Memory B cell (primary cell): ENCODE data around the gene GPR4.

ENCODE experiments used
- ATAC-seq: fragments of 150-1000 bp; cut with Tn5 transposase; 2 replicates; pipeline ENCODE4 v1.10.0; 2021; ENCODE audit warnings: low read depth, mild to moderate bottlenecking, moderate library complexity
- DNase-seq, 2 donors: peaks; one replicate each; pipeline ENCODE4 v3.0.0; 2022; ENCODE audit warnings: low spot score in 2 of 2
- H3K27ac Mint-ChIP-seq: one replicate; pipeline ENCODE4 v1.8.0; 2022; ENCODE audit warnings: mild to moderate bottlenecking, moderate library complexity, mixed read lengths
- H3K27me3 Mint-ChIP-seq: one replicate; pipeline ENCODE4 v1.8.0; 2022; ENCODE audit warnings: mixed read lengths
- H3K36me3 Mint-ChIP-seq: one replicate; pipeline ENCODE4 v1.8.0; 2022; ENCODE audit warnings: mild to moderate bottlenecking, mixed read lengths
- H3K4me1 Mint-ChIP-seq: one replicate; pipeline ENCODE4 v1.8.0; 2022; ENCODE audit warnings: mixed read lengths
- H3K4me3 Mint-ChIP-seq: one replicate; pipeline ENCODE4 v1.8.0; 2022; ENCODE audit warnings: mild to moderate bottlenecking, moderate library complexity, mixed read lengths
- H3K9me3 Mint-ChIP-seq: one replicate; pipeline ENCODE4 v1.8.0; 2022; ENCODE audit warnings: mixed read lengths

GPR4 gene

GRCh38 chr19:45607071-45608029 is 5.3 kb upstream of the GPR4 start:
- peaks cover 10% of the 10 kb centered on the region for H3K4me1 Mint-ChIP-seq
- no peak overlapping the region for H3K27ac Mint-ChIP-seq
- peaks cover 5% of the 10 kb centered on the region for H3K9me3 Mint-ChIP-seq
- peak overlapping the region; percentile 67 for H3K4me3 Mint-ChIP-seq
- H3K27me3 Mint-ChIP-seq, result peaks cover 6% of the 10 kb centered on the region
- DNase-seq (no peak), ATAC-seq (peak; percentile 21)
- peaks cover 16% of the 10 kb centered on the region for H3K36me3 Mint-ChIP-seq

- Mint-ChIP-seq H3K27ac (no peak overlapping the region), H3K9me3 (no peaks in the 10 kb centered on the region), H3K4me3 (no peak overlapping the region), H3K4me1 (peaks cover 34% of the 10 kb centered on the region), H3K36me3 (peaks cover 3% of the 10 kb centered on the region), H3K27me3 (peaks cover 42% of the 10 kb centered on the region)
- no peak for ATAC-seq
- no peak for DNase-seq
Observed at GRCh38 chr19:45601115-45601514, 897 bp downstream of the GPR4 start.

- no peaks in the 10 kb centered on the region for H3K9me3 Mint-ChIP-seq
- peaks cover 3% of the 10 kb centered on the region for H3K36me3 Mint-ChIP-seq
- DNase-seq (no peak), ATAC-seq (no peak)
- peaks cover 34% of the 10 kb centered on the region for H3K4me1 Mint-ChIP-seq
- H3K27me3 Mint-ChIP-seq, result peaks cover 42% of the 10 kb centered on the region
- no peak overlapping the region for H3K4me3 Mint-ChIP-seq
- H3K27ac Mint-ChIP-seq, result no peak overlapping the region
Observed at GRCh38 chr19:45600340-45600885, 1.6 kb downstream of the GPR4 start.

- Mint-ChIP-seq H3K27me3 (peaks cover 42% of the 10 kb centered on the region), H3K36me3 (peaks cover 3% of the 10 kb centered on the region), H3K27ac (no peak overlapping the region), H3K4me3 (no peak overlapping the region), H3K4me1 (peaks cover 34% of the 10 kb centered on the region), H3K9me3 (no peaks in the 10 kb centered on the region)
- DNase-seq (no peak), ATAC-seq (no peak)
Observed at GRCh38 chr19:45599286-45599685, 2.7 kb downstream of the GPR4 start.

DNA sequence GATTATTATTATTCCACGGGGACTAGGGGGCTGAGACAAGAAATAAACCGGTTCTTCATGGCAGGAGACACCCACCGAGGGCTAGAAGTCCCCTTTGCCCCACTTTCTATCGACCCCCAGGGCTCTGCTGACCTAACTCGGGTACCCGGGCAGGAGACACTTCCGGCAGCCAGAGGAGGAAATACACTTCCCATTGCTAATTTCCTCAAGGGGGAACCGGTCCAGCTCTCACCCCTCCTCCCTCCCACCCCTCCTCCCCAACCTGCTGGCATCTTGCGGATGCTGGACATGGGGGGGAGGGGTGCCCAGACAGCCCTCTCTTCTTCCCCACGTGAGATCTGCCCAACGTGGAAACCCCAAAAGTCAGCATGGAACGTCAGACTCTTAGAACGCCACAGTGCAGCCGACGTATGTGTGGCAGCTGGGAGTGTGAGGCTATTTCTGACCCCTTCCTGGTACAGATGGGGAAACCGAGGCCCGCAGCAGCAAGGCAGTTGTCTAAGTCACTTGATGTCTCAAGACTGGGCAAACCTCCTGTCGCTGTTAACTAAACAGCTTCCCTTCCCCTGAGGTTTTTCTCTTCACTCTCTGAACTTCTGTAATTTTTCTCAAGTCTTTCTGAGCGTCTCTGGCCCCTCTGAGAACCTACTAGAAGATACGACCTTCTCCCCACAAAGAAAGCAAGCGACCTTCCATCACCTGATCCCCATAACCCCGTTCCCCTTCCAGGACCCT is 3.6 kb downstream of the GPR4 start:
- ATAC-seq (peak; percentile 62), DNase-seq (no peak)
- no peak overlapping the region for H3K27ac Mint-ChIP-seq
- peaks cover 3% of the 10 kb centered on the region for H3K36me3 Mint-ChIP-seq
- H3K9me3 Mint-ChIP-seq, result no peaks in the 10 kb centered on the region
- peak overlapping the region; percentile 39 for H3K4me3 Mint-ChIP-seq
- H3K4me1 Mint-ChIP-seq, result peaks cover 34% of the 10 kb centered on the region
- peaks cover 42% of the 10 kb centered on the region for H3K27me3 Mint-ChIP-seq

DNA sequence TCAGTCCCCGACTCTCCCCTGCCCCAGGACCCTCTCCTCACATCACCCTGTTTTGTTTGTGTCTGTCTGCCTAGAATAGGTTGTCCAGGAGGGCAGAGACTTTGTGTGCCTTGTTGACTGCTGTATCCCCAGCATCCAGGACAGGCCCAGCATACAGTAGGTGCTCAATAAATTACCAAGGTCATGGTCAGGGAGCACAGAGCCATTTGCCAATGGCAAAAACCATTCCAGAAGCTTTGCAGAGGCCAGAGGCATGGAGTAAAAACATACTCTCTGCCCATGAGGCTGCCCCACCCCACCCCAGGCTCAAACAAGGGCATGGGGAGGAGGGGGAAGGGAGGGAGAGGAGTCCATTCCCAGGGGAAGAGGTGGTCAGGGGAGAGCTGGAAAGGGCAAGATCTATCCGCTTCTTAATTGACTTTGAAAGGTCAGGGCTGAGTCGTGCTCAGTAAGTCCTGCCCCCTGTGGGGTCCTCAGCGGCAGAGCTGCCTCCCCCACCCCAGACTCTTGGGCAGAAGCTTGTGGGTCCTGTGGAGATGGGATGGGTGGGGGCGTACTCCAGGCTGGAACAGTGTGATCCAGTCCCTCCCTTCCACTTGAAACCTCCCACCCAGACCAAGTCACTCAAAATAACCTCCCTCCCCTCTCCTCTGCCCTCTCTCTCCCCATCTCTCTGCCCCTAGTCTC is 4.4 kb downstream of the GPR4 start:
- H3K4me1 Mint-ChIP-seq, result peaks cover 32% of the 10 kb centered on the region
- no peak overlapping the region for H3K4me3 Mint-ChIP-seq
- H3K27me3 Mint-ChIP-seq, result peaks cover 39% of the 10 kb centered on the region

DNA sequence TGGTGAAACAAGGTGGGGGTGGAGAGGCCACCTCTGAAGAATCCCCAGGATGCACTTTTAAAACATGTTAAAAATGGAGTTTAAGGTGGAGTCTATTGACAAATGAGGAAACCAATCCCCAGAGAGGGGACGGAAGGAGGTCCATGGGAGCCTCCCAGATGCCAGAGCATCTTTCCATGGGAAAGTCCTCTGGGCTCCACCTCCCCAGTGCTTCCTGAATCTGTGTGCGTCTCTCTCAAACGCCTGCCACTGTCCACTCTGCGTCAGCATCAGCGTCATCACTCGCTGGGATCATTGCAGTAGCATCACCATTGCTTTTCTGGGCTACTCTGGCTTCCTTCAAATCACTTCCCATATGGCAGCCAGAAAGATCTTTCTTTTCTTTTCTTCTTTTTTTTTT is 6.2 kb downstream of the GPR4 start:
- ATAC-seq (no peak), DNase-seq (no peak)
- H3K9me3 Mint-ChIP-seq, result no peaks in the 10 kb centered on the region
- H3K4me3 Mint-ChIP-seq, result no peak overlapping the region
- H3K36me3 Mint-ChIP-seq, result no peaks in the 10 kb centered on the region
- H3K4me1 Mint-ChIP-seq, result peaks cover 29% of the 10 kb centered on the region
- H3K27ac Mint-ChIP-seq, result no peak overlapping the region
- peaks cover 41% of the 10 kb centered on the region for H3K27me3 Mint-ChIP-seq

More for the DNA sequence above, 4.4 kb downstream of the GPR4 start:
- Mint-ChIP-seq H3K9me3 (no peaks in the 10 kb centered on the region), H3K36me3 (peaks cover 3% of the 10 kb centered on the region), H3K27ac (no peak overlapping the region)
- ATAC-seq, result no peak
- no peak for DNase-seq

- Mint-ChIP-seq H3K4me3 (no peak overlapping the region), H3K4me1 (peaks cover 17% of the 10 kb centered on the region), H3K36me3 (no peaks in the 10 kb centered on the region), H3K27me3 (peaks cover 41% of the 10 kb centered on the region), H3K9me3 (no peaks in the 10 kb centered on the region), H3K27ac (no peak overlapping the region)
- DNase-seq (no peak), ATAC-seq (no peak)
Observed at GRCh38 chr19:45593520-45593919, 8.5 kb downstream of the GPR4 start.

GRCh38 chr19:45592366-45592765 is 9.6 kb downstream of the GPR4 start:
- H3K27me3 Mint-ChIP-seq, result peaks cover 36% of the 10 kb centered on the region
- ATAC-seq, result no peak
- DNase-seq, result no peak
- peaks cover 9% of the 10 kb centered on the region for H3K4me1 Mint-ChIP-seq
- H3K9me3 Mint-ChIP-seq, result no peaks in the 10 kb centered on the region
- no peaks in the 10 kb centered on the region for H3K36me3 Mint-ChIP-seq
- H3K27ac Mint-ChIP-seq, result no peak overlapping the region
- H3K4me3 Mint-ChIP-seq, result no peak overlapping the region

- no peak for DNase-seq
- no peak overlapping the region for H3K27ac Mint-ChIP-seq
- H3K4me1 Mint-ChIP-seq, result peaks cover 9% of the 10 kb centered on the region
- no peak overlapping the region for H3K4me3 Mint-ChIP-seq
- peaks cover 32% of the 10 kb centered on the region for H3K27me3 Mint-ChIP-seq
- no peak for ATAC-seq
- H3K36me3 Mint-ChIP-seq, result no peaks in the 10 kb centered on the region
- H3K9me3 Mint-ChIP-seq, result no peaks in the 10 kb centered on the region
Observed at GRCh38 chr19:45591638-45592005, 10.4 kb downstream of the GPR4 start.

DNA sequence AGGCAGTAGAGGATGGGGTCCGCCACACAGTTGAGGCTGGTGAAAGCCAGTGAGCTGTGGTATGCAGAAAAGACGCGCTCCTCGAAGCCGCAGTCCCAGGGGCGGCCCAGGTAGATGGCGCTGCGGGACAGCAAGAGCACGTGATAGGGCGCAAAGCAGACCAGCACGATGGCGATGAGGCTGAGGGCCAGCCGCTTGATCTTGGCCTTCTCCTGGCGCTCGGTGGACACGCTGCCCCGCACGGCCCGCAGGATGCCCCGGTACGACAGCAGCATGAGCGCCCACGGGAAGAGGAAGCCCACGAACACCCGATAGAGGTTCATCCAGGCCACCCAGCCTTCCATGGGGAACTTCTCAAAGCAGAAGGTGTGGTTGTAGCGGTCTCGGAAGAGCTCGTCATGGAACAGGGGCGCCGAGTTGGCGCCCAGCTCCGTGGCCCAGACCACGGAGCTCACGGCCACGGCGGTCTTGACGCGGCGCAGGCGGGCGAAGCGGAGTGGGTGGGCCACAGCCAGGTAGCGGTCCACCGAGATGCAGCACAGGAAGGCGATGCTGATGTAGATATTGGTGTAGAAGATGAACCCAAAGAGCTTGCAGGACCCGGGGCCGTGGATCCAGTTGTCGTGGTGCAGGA is 10.9 kb downstream of the GPR4 start:
- peaks cover 29% of the 10 kb centered on the region for H3K27me3 Mint-ChIP-seq

DNA sequence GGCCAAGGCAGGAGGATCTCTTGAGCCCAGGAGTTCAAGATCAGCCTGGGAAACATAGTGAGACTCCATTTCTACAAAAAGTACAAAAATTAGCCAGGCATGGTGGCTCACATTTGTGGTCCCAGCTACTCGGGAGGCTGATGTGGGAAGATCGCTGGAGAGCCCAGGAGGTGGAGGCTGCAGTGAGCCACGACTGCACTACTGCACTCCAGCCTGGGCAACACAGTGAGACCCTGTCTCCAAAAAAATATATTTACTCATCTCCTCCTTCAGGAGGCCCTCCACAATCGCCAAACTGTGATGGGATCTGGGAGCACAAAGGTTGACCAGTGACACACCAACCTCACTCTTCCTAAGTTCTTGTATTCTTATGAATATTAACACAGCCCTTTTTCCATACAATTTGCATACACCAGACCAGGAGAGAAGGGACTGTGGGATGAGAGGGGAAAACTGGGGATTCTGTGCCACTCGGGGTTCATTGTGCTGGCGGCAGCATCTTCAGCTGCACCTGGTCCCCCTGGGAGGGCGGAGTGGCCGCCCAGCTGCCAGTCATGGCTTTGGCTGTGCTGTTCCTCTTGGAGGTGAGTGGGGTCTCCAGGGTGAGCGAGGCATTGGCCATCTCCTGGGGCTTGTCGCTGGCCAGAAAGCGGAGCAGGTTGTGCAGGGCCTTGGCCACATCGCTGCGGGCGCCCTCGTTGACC is 11.6 kb downstream of the GPR4 start:
- no peak for ATAC-seq

More for the DNA sequence above, 10.9 kb downstream of the GPR4 start:
- DNase-seq (no peak), ATAC-seq (peak; percentile 52)
- peaks cover 9% of the 10 kb centered on the region for H3K4me1 Mint-ChIP-seq
- no peaks in the 10 kb centered on the region for H3K36me3 Mint-ChIP-seq
- H3K4me3 Mint-ChIP-seq, result no peak overlapping the region
- no peak overlapping the region for H3K27ac Mint-ChIP-seq
- H3K9me3 Mint-ChIP-seq, result no peaks in the 10 kb centered on the region

GRCh38 chr19:45589768-45590167 is 12.2 kb downstream of the GPR4 start:
- no peak overlapping the region for H3K27ac Mint-ChIP-seq
- H3K4me1 Mint-ChIP-seq, result peaks cover 12% of the 10 kb centered on the region
- no peak overlapping the region for H3K4me3 Mint-ChIP-seq
- H3K36me3 Mint-ChIP-seq, result no peaks in the 10 kb centered on the region
- H3K9me3 Mint-ChIP-seq, result no peaks in the 10 kb centered on the region
- DNase-seq, result no peak
- ATAC-seq, result no peak
- H3K27me3 Mint-ChIP-seq, result peaks cover 29% of the 10 kb centered on the region

More for the DNA sequence above, 11.6 kb downstream of the GPR4 start:
- peaks cover 29% of the 10 kb centered on the region for H3K27me3 Mint-ChIP-seq
- no peak overlapping the region for H3K27ac Mint-ChIP-seq
- DNase-seq, result no peak
- H3K36me3 Mint-ChIP-seq, result no peaks in the 10 kb centered on the region
- H3K4me1 Mint-ChIP-seq, result peaks cover 9% of the 10 kb centered on the region
- H3K4me3 Mint-ChIP-seq, result no peak overlapping the region
- H3K9me3 Mint-ChIP-seq, result no peaks in the 10 kb centered on the region
